Fibroblast of skin of left quadriceps (primary cell): Measurements from ENCODE around the gene SHC3.

Source experiments
- DNase-seq, 2 experiments: peaks; one replicate each; pipeline ENCODE4 v3.0.0-alpha.2; 2013; ENCODE audit warnings: low read depth in 2 of 2

The SHC3 gene

GRCh38 chr9:89109666-89110065 is 69.0 kb downstream of the SHC3 start:
- no peak for DNase-seq

DNA sequence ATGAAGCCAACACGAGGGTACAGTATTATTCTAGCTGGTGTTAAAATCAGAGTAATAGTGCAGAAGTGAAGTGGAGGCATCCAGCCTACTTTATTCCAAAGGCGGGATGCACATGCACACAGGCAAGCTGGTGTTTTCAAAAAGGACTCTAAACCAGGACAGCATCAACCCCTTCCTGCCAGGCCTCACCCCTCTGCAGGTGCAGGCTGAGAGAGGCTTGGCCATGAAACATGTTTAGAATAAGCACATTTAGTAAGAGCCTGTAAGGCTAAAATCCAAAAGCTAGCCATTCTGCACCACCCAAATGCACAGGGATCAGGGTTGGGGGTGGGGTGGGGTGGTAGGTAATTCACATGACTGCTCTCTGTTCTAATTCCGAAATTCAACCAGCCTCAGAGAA is 71.2 kb downstream of the SHC3 start:
- no peak for DNase-seq

GRCh38 chr9:89106224-89106851 is 72.3 kb downstream of the SHC3 start:
- no peak for DNase-seq

DNA sequence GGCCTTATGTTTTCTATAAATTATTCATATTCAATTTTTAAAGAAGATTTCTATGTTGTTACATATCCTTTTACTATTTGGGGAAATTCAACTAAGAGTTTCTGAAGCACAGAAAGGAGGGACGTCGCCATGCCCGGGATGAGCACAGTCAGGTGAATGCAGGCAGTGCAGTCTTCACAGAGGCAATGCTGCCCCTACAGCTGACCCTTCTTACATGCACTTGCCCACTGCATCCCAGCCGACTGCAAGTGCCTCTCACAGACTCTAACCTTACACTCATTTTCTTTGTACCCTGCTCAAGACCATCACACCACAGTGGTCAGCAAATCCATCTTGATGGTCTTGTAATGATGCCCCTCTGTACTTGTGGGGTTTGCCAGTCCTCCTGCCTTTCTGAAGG is 73.8 kb downstream of the SHC3 start:
- no peak for DNase-seq

DNA sequence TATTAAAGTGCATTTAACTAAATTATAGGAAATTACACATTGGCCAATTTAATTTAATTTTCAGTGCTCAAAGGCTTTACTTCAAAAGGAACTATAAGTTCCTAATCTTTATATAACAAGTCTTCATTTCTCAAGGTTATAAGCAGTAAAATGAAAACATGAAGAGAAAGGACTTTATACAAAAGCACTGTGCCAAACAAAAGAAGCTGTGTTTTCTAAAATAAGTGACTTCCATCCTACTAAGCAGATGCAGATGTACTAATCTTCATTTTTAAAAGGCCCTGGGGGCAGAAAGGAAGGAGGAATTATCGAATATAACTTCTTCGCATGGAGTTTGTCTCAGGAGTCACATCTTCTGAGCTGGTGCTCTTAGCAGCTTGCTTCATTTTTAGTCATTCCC is 81.4 kb downstream of the SHC3 start:
- DNase-seq, result no peak

DNA sequence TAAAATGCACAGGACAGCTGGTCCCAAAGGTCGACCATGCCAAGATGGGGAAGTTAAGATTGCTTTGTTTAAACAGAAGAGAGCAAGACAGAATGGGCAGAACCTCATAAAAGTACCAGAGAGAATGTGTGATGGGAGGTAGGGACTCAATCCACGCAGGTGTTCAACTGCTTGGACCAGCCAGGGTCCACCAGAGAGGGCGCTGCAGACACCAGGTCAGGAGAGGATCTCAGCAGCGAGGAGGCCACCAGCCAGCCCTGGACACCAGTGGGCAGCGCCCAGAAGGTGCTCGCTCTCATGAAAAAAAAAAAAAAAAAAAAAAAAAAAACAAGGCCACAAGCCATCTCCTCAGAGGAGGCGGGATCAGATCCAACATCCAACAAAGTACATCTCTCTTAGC is 81.8 kb downstream of the SHC3 start:
- DNase-seq, result no peak

DNA sequence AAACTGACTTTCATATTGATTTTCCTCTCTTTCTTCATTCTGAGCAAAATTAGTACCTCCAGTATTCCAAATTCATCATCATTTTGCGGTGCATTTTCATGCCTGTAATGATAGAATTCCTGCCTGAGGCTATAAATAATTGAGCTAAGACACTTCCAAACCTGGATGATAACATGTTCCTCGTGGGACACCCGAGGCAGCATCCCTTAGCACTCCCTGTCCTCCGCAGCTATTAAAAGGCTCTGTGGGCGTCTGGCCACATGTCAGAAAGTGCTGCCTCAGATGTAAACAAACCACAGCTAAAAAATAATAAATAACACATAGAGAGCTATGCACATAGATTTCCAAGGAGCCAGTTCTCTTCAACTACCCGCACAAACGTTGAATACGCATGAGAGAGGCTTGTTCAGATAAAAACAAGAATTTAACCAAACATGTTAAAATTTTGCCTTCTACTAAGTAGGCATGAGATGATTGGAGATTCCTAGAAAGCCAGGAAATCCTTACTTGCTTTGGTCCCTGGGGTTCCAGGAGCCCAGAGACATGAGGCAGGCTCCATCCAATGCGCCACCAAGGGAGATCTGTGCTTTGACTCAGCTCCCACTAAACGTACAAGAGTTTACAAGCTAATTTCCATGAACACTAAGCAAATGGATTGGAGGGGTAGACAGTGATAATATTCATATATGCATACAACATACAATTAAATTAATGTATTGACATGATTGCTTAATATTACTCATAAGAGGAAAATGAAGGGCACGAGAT is 82.7 kb downstream of the SHC3 start:
- no peak for DNase-seq

GRCh38 chr9:89093201-89093975 is 85.2 kb downstream of the SHC3 start:
- no peak for DNase-seq

- no peak for DNase-seq
Observed at GRCh38 chr9:89089176-89089575, 89.4 kb downstream of the SHC3 start.

GRCh38 chr9:89083626-89084025 is 95.0 kb downstream of the SHC3 start:
- no peak for DNase-seq

DNA sequence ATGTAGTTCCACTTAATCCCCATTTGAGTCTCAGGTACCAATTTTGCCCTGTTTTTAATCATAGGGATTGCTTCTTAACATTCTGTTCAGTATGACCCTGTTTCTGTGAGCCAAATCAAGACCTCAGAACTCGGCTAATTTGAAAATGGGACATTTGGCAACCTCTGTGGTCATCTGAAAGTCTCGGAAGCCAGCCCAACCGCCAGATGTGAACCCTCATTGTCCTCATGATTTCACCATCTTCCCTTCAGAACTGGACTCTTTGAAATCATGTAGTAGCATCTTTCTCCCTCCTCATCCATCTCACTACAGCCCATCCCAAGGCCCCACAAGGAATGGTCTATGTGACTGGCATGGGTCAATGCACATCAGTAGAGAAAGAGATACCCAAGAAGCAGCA is 98.4 kb downstream of the SHC3 start:
- DNase-seq, result no peak

DNA sequence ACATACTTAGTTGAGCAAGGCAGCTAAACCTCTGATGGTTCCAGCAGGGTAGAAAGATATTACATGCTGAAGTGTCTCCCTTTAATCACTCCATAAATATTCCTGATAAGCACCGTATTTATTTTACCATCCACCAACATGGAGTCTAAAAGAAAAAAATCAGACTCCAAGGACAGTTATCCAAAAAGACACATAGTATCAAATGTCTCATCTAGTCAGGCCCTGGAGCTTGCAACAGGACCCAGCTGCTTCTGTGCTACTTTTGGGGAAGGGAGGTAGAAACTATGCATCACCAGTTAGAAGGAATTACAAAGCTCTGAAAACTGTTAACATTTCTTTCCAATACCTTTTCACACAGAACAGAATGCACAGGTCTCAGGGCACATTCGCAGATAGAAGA is 99.2 kb downstream of the SHC3 start:
- DNase-seq, result no peak

GRCh38 chr9:89078860-89079259 is 99.8 kb downstream of the SHC3 start:
- peak; percentile 13 to 20 for DNase-seq

GRCh38 chr9:89078421-89078820 is 100.2 kb downstream of the SHC3 start:
- no peak for DNase-seq

- DNase-seq, result no peak
Observed at GRCh38 chr9:89077519-89077918, 101.1 kb downstream of the SHC3 start.

- no peak for DNase-seq
Observed at GRCh38 chr9:89073397-89073796, 105.2 kb downstream of the SHC3 start.

DNA sequence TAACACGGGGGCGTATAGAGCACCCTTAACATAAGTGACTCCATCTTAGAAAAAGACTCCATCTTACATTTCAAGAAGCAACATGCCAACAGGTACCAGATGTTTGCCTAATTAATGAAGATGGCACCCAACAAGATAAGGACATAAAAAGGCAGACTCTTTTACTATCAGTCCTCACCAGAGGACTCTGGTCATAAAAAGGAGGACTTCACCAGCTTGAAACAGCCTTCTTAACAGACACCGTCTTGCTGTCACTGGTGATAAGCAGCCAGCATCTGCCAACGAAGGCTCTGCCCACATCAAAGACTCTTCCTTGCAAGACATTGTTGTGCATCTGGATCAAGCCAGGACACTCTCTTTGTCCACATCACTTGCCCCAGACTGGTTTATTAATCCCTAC is 107.0 kb downstream of the SHC3 start:
- DNase-seq, result no peak

DNA sequence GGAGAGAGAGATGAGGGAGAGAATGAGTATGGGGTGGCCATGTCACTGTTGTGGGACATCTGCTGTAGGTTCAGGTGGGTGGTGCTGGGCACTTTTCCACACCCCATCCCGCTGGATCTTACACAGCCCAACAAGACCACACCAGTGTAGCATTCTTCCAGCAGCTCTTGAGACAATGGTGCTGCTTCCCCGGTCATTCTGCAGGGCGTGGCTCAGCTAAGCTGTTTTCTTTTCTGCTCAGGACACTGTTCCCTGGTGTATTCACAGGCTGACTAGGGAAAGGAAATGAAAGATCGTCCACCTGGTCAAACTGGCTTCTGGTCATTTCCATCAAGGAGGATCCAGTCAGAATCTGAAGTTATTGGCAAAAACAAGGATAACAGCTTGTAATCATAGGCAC is 111.8 kb downstream of the SHC3 start:
- no peak for DNase-seq

DNA sequence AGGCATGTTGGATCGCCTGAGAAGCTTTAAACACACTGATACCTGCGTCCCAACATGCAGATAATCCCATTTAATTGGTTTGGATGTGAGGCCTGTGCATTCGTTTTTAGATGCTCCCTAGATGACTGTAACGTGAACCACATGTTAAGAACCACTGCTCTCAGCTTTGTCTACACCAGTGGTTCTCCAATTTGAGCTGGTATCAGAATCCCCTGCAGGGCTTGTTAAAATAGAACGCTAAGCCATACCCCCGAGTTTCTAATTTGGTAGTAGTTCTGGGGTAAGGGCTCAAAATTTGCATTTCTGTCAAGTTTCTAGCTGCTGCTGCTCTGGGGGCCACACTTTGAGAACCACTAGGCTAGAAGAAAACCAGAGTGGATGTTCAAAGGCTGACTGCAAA is 112.7 kb downstream of the SHC3 start:
- DNase-seq, result no peak

GRCh38 chr9:89060790-89061189 is 117.8 kb downstream of the SHC3 start:
- no peak for DNase-seq

DNA sequence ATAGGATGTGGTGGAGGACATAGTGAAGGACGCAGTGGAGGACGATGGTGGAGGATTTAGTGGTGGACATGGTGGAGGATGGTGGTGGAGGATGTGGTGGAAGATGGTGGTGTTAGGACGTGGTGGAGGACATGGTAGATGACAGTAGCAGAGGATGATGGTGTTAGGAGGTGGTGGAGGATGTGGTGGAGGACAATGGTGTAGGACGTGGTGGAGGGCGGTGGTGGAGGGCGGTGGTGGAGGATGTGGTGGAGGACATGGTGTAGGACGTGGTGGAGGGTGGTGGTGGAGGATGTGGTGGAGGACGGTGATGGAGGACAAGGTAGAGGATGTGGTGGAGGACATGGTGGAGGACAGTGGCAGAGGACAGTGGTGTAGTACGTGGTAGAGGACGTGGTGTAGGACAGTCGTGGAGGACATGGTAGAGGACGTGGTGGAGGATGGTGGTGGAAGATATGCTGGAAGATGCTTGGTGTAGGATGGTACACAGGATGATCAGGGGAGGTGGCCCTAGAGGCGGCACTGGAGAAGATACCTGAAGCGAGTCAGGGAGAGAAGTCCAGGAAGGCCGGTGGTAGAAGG is 118.6 kb downstream of the SHC3 start:
- no peak for DNase-seq

GRCh38 chr9:89058906-89059305 is 119.7 kb downstream of the SHC3 start:
- DNase-seq, result no peak
